Measurements from ENCODE around the gene ABCD1. TPM values are rescaled to one million over a fixed set of nuclear protein-coding genes. Genes with fewer than 3 reads are reported as not detected.

Gene ABCD1
- total RNA-seq, 1 experiment from 2014 or later: 14.4 TPM

DNA sequence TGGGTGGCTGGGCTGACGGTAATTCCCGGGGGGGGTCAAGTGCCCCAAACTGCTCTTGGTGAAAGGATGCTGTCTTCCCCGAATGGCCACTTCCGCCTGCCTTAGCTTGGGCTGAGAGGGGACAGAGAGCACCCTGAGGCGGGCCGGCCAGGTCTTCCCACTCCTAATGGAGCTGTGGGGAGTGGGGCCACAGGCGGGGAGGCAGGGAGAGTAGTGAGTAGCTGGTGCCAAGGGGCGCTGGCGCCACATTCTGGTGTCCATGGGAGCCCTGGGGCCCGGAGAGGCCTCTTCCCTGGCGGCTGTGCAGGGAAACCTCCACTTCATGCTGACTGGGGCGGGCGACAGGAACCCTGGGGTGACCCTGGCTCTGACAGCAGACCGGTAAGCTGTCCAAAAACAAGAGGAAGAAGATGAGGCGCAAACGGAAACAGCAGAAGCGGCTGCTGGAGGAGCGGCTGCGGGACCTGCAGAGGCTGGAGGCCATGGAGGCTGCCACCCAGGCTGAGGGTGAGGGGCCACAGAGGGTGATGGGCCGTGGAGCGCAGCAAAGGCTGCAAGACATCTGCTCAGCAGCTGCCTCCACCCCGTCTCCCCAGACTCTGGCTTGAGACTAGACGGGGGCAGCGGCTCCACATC, 58.8 kb downstream of the ABCD1 start:
- no TSS peak for BruUV-seq (replicated peaks)
- Mint-ChIP-seq H3K4me1 (ENCODE audit: low read depth, unreplicated experiment) (peaks cover 9% of the 10 kb centered on the region), H3K36me3 (ENCODE audit: insufficient read depth, unreplicated experiment) (peaks cover 24% of the 10 kb centered on the region), H3K4me3 (ENCODE audit: low read depth, unreplicated experiment) (no peak overlapping the region), H3K27me3 (ENCODE audit: unreplicated experiment) (peaks cover 15% of the 10 kb centered on the region), H3K9me3 (ENCODE audit: low read depth, unreplicated experiment) (no peaks in the 10 kb centered on the region), H3K27ac (ENCODE audit: unreplicated experiment) (no peak overlapping the region)
- no peak for DNase-seq
- intact Hi-C loops (cut with micrococcal nuclease; ENCODE audit: unreplicated experiment): no loop called here
- TF ChIP-seq, protein P1, sequence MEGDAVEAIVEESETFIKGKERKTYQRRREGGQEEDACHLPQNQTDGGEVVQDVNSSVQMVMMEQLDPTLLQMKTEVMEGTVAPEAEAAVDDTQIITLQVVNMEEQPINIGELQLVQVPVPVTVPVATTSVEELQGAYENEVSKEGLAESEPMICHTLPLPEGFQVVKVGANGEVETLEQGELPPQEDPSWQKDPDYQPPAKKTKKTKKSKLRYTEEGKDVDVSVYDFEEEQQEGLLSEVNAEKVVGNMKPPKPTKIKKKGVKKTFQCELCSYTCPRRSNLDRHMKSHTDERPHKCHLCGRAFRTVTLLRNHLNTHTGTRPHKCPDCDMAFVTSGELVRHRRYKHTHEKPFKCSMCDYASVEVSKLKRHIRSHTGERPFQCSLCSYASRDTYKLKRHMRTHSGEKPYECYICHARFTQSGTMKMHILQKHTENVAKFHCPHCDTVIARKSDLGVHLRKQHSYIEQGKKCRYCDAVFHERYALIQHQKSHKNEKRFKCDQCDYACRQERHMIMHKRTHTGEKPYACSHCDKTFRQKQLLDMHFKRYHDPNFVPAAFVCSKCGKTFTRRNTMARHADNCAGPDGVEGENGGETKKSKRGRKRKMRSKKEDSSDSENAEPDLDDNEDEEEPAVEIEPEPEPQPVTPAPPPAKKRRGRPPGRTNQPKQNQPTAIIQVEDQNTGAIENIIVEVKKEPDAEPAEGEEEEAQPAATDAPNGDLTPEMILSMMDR (IDR thresholded peaks at IDR 0.05; ENCODE audit: unreplicated experiment): no peak
- CTCF ChIA-PET: no interaction called here

DNA sequence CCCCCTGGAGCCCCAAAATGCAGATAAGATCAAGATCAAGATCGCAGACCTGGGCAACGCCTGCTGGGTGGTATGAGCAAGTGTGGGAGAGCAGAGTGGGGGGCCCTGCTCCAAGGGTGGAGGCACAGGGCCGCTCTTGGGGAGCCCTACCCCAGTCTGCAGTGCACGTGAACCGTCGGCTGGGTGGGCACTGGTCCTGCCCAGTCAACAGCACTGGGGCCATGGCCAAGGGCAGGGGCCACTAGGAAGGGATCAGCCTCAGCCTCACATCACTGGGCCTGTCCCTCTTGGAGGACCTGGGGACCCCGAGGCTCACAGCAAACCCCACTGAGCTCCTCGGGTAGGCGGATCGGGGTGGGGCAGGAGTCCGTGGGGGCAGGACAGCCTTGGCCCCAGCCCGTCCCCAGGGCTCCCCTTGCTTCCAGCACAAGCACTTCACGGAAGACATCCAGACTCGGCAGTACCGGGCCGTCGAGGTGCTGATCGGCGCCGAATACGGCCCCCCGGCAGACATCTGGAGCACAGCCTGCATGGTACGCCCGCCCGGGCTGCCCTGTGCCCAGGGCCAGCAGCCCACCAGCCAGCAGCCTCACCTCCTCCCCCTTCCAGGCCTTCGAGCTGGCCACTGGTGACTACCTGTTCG, 59.8 kb downstream of the ABCD1 start:
- H3K27me3 Mint-ChIP-seq (ENCODE audit: unreplicated experiment): peaks cover 13% of the 10 kb centered on the region
- CTCF ChIA-PET: no interaction called here
- H3K4me3 Mint-ChIP-seq (ENCODE audit: low read depth, unreplicated experiment): no peak overlapping the region
- peaks cover 9% of the 10 kb centered on the region for H3K4me1 Mint-ChIP-seq (ENCODE audit: low read depth, unreplicated experiment)
- H3K9me3 Mint-ChIP-seq (ENCODE audit: low read depth, unreplicated experiment): no peaks in the 10 kb centered on the region
- TF ChIP-seq, protein P1 (IDR thresholded peaks at IDR 0.05; ENCODE audit: unreplicated experiment): no peak
- peaks cover 21% of the 10 kb centered on the region for H3K36me3 Mint-ChIP-seq (ENCODE audit: insufficient read depth, unreplicated experiment)
- H3K27ac Mint-ChIP-seq (ENCODE audit: unreplicated experiment): no peak overlapping the region
- intact Hi-C loops (cut with micrococcal nuclease; ENCODE audit: unreplicated experiment): no loop called here
- BruUV-seq (replicated peaks): no TSS peak
- DNase-seq: no peak

DNA sequence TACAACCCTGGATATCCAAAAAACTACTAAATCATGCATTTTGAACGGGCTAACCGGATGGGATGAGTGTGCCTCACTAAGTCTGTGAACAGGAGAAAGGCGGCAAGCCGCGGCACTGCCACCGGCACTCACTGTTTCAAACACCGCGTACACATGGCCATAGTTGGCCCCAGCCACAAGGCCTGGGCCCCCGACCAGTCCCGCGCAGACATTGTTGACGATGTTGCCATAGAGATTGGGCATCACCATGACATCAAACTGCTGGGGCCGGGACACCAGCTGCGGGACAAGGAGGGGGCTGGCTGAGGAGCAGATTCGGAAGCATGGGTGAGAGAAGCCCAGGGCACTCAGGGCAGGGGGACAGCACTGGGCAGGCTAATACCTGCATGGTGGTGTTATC, 62.0 kb downstream of the ABCD1 start:
- no TSS peak for BruUV-seq (replicated peaks)
- H3K27ac Mint-ChIP-seq (ENCODE audit: unreplicated experiment): no peak overlapping the region
- no peak overlapping the region for H3K4me3 Mint-ChIP-seq (ENCODE audit: low read depth, unreplicated experiment)
- TF ChIP-seq, protein P1 (IDR thresholded peaks at IDR 0.05; ENCODE audit: unreplicated experiment): no peak
- intact Hi-C loops (cut with micrococcal nuclease; ENCODE audit: unreplicated experiment): no loop called here
- no peaks in the 10 kb centered on the region for H3K27me3 Mint-ChIP-seq (ENCODE audit: unreplicated experiment)
- CTCF ChIA-PET: no interaction called here
- no peak for DNase-seq
- H3K4me1 Mint-ChIP-seq (ENCODE audit: low read depth, unreplicated experiment): no peaks in the 10 kb centered on the region
- H3K9me3 Mint-ChIP-seq (ENCODE audit: low read depth, unreplicated experiment): no peaks in the 10 kb centered on the region
- peaks cover 13% of the 10 kb centered on the region for H3K36me3 Mint-ChIP-seq (ENCODE audit: insufficient read depth, unreplicated experiment)

DNA sequence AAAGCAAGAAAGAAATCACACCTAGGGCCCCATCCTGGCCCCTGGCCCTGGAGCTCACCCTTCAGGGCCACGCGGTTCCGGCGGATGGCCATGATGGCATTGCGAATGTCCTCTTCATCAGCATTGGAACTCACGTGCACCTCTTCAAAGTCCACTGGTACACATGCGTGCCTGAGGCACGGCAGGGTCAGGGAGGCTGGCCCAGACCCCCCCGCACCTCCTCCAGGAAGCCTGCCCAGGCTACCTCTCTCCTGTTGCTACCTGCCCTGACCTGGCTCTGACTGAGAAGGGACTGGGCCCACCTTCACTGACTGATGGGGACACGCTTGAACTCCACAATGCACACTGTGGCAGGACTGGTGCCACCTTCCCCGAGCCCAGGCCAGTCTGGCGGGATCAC, 65.0 kb downstream of the ABCD1 start:
- Mint-ChIP-seq H3K4me3 (ENCODE audit: low read depth, unreplicated experiment) (no peak overlapping the region), H3K27me3 (ENCODE audit: unreplicated experiment) (no peaks in the 10 kb centered on the region), H3K27ac (ENCODE audit: unreplicated experiment) (no peak overlapping the region), H3K4me1 (ENCODE audit: low read depth, unreplicated experiment) (peaks cover 8% of the 10 kb centered on the region), H3K36me3 (ENCODE audit: insufficient read depth, unreplicated experiment) (peaks cover 27% of the 10 kb centered on the region), H3K9me3 (ENCODE audit: low read depth, unreplicated experiment) (no peaks in the 10 kb centered on the region)
- intact Hi-C loops (cut with micrococcal nuclease; ENCODE audit: unreplicated experiment): no loop called here
- CTCF ChIA-PET: no interaction called here
- BruUV-seq (replicated peaks): no TSS peak
- DNase-seq: no peak
- TF ChIP-seq, protein P1 (IDR thresholded peaks at IDR 0.05; ENCODE audit: unreplicated experiment): no peak

Measured in Calu3 (cell line).